ENCODE results near the gene CDS2.

DNA sequence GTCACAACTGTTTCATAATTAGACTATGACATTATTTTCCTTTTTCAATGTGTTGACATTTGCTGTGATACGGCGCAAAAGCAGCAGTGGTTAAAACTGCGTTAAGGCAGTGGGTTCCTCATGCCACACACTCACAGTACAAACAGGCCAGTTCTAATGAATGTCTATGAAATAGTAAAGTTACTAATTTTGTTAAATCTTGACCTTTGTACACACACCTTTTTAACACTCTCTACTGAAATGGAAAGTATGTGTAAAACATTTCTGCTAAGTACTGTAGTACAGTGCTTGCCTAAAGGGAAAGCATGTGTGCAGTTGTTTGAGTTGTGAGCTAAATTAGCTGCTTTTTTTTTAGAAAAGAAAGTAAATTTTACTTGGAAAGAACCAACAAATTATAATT is 60.3 kb downstream of the CDS2 start:
- TF ChIP-seq, protein P1, sequence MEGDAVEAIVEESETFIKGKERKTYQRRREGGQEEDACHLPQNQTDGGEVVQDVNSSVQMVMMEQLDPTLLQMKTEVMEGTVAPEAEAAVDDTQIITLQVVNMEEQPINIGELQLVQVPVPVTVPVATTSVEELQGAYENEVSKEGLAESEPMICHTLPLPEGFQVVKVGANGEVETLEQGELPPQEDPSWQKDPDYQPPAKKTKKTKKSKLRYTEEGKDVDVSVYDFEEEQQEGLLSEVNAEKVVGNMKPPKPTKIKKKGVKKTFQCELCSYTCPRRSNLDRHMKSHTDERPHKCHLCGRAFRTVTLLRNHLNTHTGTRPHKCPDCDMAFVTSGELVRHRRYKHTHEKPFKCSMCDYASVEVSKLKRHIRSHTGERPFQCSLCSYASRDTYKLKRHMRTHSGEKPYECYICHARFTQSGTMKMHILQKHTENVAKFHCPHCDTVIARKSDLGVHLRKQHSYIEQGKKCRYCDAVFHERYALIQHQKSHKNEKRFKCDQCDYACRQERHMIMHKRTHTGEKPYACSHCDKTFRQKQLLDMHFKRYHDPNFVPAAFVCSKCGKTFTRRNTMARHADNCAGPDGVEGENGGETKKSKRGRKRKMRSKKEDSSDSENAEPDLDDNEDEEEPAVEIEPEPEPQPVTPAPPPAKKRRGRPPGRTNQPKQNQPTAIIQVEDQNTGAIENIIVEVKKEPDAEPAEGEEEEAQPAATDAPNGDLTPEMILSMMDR (IDR thresholded peaks at IDR 0.05 in 2 of 3, conservative IDR thresholded peaks at IDR 0.05 in 1 of 3; ENCODE audit: borderline replicate concordance in 1 of 3, insufficient read depth in 1 of 3, low read depth in 2 of 3, low read length in 2 of 3): no peak
- TF ChIP-seq EZH2phosphoT487 (IDR thresholded peaks at IDR 0.05; ENCODE audit: borderline replicate concordance) (no peak), POLR2A (IDR thresholded peaks at IDR 0.05; ENCODE audit: borderline replicate concordance, extremely low read depth, insufficient read depth, insufficient read length) (no peak), EZH2 (IDR thresholded peaks at IDR 0.05) (no peak)
- TF ChIP-seq, protein P2, sequence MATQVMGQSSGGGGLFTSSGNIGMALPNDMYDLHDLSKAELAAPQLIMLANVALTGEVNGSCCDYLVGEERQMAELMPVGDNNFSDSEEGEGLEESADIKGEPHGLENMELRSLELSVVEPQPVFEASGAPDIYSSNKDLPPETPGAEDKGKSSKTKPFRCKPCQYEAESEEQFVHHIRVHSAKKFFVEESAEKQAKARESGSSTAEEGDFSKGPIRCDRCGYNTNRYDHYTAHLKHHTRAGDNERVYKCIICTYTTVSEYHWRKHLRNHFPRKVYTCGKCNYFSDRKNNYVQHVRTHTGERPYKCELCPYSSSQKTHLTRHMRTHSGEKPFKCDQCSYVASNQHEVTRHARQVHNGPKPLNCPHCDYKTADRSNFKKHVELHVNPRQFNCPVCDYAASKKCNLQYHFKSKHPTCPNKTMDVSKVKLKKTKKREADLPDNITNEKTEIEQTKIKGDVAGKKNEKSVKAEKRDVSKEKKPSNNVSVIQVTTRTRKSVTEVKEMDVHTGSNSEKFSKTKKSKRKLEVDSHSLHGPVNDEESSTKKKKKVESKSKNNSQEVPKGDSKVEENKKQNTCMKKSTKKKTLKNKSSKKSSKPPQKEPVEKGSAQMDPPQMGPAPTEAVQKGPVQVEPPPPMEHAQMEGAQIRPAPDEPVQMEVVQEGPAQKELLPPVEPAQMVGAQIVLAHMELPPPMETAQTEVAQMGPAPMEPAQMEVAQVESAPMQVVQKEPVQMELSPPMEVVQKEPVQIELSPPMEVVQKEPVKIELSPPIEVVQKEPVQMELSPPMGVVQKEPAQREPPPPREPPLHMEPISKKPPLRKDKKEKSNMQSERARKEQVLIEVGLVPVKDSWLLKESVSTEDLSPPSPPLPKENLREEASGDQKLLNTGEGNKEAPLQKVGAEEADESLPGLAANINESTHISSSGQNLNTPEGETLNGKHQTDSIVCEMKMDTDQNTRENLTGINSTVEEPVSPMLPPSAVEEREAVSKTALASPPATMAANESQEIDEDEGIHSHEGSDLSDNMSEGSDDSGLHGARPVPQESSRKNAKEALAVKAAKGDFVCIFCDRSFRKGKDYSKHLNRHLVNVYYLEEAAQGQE (IDR thresholded peaks at IDR 0.05; ENCODE audit: low read depth): no peak
